Breast epithelium (tissue), 4 donors: Measurements from ENCODE around the gene ACOT9. TPM values are rescaled to one million over a fixed set of nuclear protein-coding genes. Genes with fewer than 3 reads are reported as not detected.

ENCODE experiments used
- DNase-seq, 2 donors: peaks; one replicate each; pipeline ENCODE4 v3.0.0-alpha.2; 2019; ENCODE audit warnings: low spot score in 2 of 2
- H3K27ac ChIP-seq, 2 donors: fragments of 200-600 bp; sonication (generic) in 1 of 2; one replicate each; pipeline ENCODE4 v1.5.1; 2016 to 2019; ENCODE audit warnings: mild to moderate bottlenecking in 1 of 2
- H3K27me3 ChIP-seq, 2 donors: fragments of 200-600 bp; sonication (generic) in 1 of 2; one replicate each; pipeline versions ENCODE4 v1.5.1 to v1.6.0; 2017 to 2019; ENCODE audit warnings: control low read depth in 1 of 2, mild to moderate bottlenecking in 1 of 2
- H3K36me3 ChIP-seq: fragments of 200-600 bp; one replicate; pipeline ENCODE4 v1.5.1; 2019
- H3K4me1 ChIP-seq, 2 donors: fragments of 200-600 bp; sonication (generic); one replicate each; pipeline ENCODE4 v1.5.1; 2016 to 2019; ENCODE audit warnings: control low read depth in 1 of 2
- H3K4me3 ChIP-seq, 3 donors: fragments of 200-600 bp; sonication (generic); 1 replicate in 2 of 3; 2 replicates in 1 of 3; pipeline ENCODE4 v1.5.1; 2016 to 2019; ENCODE audit warnings: mild to moderate bottlenecking in 3 of 3, moderate library complexity in 2 of 3
- H3K9me3 ChIP-seq, 2 donors: fragments of 200-600 bp; sonication (generic) in 1 of 2; one replicate each; pipeline ENCODE4 v1.5.1; 2016 to 2019; ENCODE audit warnings: control low read depth in 1 of 2
- POLR2A ChIP-seq: fragments of 450-650 bp; IDR thresholded peaks from one replicate; pipeline ENCODE4 v1.6.1; 2016; ENCODE audit warnings: antibody characterized with exemption, mild to moderate bottlenecking, moderate library complexity
- POLR2AphosphoS5 ChIP-seq, 3 donors: sonication (generic); formaldehyde crosslinking; IDR thresholded peaks; one replicate each; pipeline ENCODE4 v1.6.1; 2017; ENCODE audit warnings: antibody characterized with exemption in 3 of 3
- intact Hi-C: fragments of 100-400 bp; cut with DNase I; formaldehyde crosslinking; loops from one replicate; pipeline ENCODE4 v1.15.1; 2023; ENCODE audit warnings: low total_unique reads
- total RNA-seq, 3 donors: library from RNA; depleted of rRNA; stranded (reverse); fragments of >200 nt; gene quantifications; one replicate each; pipeline ENCODE4 v1.1.0, GENCODE V29; 2016
- TF ChIP-seq, protein P1 (sequence below), 3 donors: fragments of 450-650 bp; IDR thresholded peaks; one replicate each; pipeline ENCODE4 v1.5.1; 2016 to 2017; ENCODE audit warnings: antibody characterized with exemption in 3 of 3, mild to moderate bottlenecking in 3 of 3, moderate library complexity in 3 of 3

The ACOT9 gene
- total RNA-seq, 3 donors from 2014 or later = 38.7 to 42.3 (median 41.0) TPM

DNA sequence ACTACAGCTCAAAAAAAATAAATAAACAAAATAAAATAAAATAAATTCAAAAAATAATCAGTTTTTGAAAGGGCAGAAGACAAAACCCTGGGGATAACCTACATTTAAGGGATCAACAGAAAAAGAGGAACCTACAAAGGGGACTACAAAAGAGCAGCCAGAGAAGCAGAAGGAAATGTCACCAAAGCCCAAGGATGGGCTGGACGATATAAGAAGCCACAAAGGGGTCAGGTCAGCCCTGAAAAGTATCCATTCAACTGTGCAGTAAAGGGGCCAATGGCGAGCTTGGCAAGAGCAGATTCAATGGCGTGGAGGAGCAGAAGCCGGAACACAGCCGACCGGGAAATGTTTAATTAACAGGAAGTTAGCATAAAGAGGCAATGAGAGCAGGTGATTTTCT, 16.9 kb downstream of the ACOT9 start:
- Histone ChIP-seq H3K27ac (no peak overlapping the region), H3K36me3 (no peaks in the 10 kb centered on the region), H3K4me3 (no peak overlapping the region), H3K27me3 (peaks cover 0 to 6% of the 10 kb centered on the region in 2 donors), H3K4me1 (no peaks in the 10 kb centered on the region), H3K9me3 (no peaks in the 10 kb centered on the region)
- TF ChIP-seq, protein P1, sequence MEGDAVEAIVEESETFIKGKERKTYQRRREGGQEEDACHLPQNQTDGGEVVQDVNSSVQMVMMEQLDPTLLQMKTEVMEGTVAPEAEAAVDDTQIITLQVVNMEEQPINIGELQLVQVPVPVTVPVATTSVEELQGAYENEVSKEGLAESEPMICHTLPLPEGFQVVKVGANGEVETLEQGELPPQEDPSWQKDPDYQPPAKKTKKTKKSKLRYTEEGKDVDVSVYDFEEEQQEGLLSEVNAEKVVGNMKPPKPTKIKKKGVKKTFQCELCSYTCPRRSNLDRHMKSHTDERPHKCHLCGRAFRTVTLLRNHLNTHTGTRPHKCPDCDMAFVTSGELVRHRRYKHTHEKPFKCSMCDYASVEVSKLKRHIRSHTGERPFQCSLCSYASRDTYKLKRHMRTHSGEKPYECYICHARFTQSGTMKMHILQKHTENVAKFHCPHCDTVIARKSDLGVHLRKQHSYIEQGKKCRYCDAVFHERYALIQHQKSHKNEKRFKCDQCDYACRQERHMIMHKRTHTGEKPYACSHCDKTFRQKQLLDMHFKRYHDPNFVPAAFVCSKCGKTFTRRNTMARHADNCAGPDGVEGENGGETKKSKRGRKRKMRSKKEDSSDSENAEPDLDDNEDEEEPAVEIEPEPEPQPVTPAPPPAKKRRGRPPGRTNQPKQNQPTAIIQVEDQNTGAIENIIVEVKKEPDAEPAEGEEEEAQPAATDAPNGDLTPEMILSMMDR (IDR thresholded peaks at IDR 0.05) = no peak
- intact Hi-C loops = no loop called here
- no peak for DNase-seq

DNA sequence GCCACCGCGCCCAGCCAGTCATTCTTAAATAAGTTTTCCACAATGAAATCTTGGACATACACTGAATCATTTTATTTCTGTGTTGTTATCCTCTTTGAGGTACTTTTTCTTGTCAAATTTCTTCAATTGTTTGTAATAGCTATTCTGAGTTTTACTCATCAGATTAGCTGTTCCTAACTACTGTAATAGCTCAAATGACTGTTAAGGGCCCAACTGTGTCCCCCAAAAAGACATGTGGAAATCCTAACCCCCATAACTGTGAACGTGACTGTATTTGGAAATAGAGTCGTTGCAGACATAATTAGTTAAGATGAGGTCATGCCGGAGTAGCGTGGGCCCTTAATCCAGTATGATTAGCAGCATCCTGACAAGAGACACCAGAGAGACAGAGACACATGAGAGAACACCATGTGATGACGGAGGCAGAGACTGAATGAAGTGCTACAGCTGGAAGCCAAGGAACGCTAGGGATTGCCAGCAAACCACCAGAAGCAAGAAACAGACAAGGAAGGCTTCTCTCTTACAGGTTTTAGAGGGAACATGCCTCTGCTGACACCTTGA, 22.9 kb downstream of the ACOT9 start:
- no peak overlapping the region for H3K4me3 ChIP-seq
- TF ChIP-seq POLR2AphosphoS5 (IDR thresholded peaks at IDR 0.05) (no peak), POLR2A (no peak)
- TF ChIP-seq, protein P1 (IDR thresholded peaks at IDR 0.05) = no peak
- no peaks in the 10 kb centered on the region for H3K36me3 ChIP-seq
- no peaks in the 10 kb centered on the region for H3K9me3 ChIP-seq
- intact Hi-C loops = no loop called here
- no peak overlapping the region for H3K27ac ChIP-seq
- DNase-seq = no peak
- no peaks in the 10 kb centered on the region for H3K4me1 ChIP-seq
- H3K27me3 ChIP-seq = peaks cover 0 to 4% of the 10 kb centered on the region in 2 donors

DNA sequence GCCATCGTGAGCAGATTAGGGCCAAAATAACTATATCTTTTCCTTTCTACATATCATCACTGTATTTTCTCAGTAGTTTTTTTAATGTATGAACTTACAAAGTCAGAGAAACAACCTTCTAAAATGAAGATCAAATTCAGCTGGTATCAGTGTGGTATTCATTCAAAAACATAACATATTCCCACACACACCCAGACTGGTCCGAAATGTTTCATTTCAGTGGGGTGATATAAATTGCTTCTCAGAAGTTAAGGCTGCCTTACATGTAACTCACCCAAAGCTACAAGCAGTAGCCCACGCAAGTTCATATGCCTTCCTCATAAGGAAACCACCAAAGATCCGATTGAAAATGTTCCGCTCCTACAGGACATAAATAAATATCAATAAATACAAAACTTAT, 37.8 kb downstream of the ACOT9 start:
- H3K9me3 ChIP-seq = no peaks in the 10 kb centered on the region
- H3K4me3 ChIP-seq = no peak overlapping the region
- H3K36me3 ChIP-seq = no peaks in the 10 kb centered on the region
- no peak overlapping the region for H3K27ac ChIP-seq
- peaks cover 0 to 14% of the 10 kb centered on the region in 2 donors for H3K27me3 ChIP-seq
- DNase-seq = no peak
- TF ChIP-seq POLR2A (no peak), POLR2AphosphoS5 (IDR thresholded peaks at IDR 0.05) (no peak)
- TF ChIP-seq, protein P1 (IDR thresholded peaks at IDR 0.05) = no peak
- H3K4me1 ChIP-seq = no peaks in the 10 kb centered on the region
- intact Hi-C loops = no loop called here

DNA sequence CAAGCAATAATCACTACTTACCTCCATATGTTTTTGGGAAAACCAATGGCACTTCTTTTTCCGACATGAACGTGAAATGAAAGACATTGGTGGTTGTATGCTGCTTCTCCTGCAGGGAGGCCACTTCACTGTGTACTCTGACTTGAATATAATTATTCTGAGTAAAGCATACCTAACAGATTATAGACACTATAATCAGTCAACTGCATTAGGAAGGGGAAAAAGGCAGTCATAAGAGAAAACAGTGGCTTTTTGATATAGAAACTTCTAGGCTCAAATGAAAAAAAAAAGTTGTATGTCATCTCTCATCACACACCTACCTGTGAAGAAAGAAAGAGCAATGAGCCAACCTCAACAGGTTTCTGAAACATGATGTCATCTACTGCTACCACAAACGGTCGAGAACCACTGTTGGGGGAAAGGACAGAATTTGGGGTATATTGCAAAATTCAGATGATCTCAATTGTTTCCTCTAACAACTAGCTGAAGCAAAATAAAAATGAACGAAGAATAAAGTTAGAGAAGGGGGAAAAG, 38.3 kb downstream of the ACOT9 start:
- no peaks in the 10 kb centered on the region for H3K36me3 ChIP-seq
- DNase-seq = no peak
- H3K27ac ChIP-seq = no peak overlapping the region
- H3K9me3 ChIP-seq = no peaks in the 10 kb centered on the region
- H3K27me3 ChIP-seq = peaks cover 0 to 9% of the 10 kb centered on the region in 2 donors
- TF ChIP-seq POLR2A = no peak
- TF ChIP-seq, protein P1 (IDR thresholded peaks at IDR 0.05) = no peak
- TF ChIP-seq POLR2AphosphoS5 (IDR thresholded peaks at IDR 0.05) = no peak
- no peak overlapping the region for H3K4me3 ChIP-seq
- intact Hi-C loops = no loop called here
- no peaks in the 10 kb centered on the region for H3K4me1 ChIP-seq

DNA sequence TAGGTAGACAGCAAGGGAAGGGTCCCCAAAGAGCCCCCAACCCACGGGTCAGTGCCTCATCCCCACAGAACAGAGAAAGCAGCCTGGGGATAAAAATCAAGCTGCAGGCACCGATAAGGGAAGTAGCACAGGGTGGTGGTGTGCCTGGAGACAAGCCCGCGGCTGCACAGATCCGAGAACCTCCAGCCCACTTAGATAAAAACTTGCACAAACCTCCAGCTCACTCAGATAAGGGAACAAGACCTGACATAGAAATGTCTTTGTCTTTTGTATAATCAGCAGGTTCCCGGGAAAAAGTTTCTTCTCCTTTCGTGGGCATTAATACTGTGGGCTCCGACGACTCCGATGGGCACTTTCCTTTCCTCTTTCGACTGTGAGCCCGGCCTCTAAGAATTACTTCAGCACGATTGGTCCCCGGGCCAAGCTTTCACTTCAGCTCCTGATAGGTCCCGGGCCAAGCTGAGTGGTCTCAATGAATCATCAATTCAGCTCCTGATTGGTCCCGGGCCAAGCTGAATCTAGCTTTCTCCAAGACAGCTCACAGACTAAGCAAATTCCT, 43.4 kb downstream of the ACOT9 start:
- intact Hi-C loops = loop anchor here (10.0 kb wide), 1 partner anchor 205 kb away; the partner anchor contains the start of genes APOO and CXorf58
- H3K36me3 ChIP-seq = no peaks in the 10 kb centered on the region
- no peaks in the 10 kb centered on the region for H3K9me3 ChIP-seq
- peak overlapping the region in 2 of 3 donors; percentile 7 to 12 for H3K4me3 ChIP-seq
- H3K4me1 ChIP-seq = no peaks in the 10 kb centered on the region
- no peak for DNase-seq
- TF ChIP-seq POLR2A (no peak), POLR2AphosphoS5 (IDR thresholded peaks at IDR 0.05) (no peak)
- TF ChIP-seq, protein P1 (IDR thresholded peaks at IDR 0.05) = no peak
- peaks cover 0 to 12% of the 10 kb centered on the region in 2 donors for H3K27me3 ChIP-seq
- H3K27ac ChIP-seq = no peak overlapping the region
